Bronchial epithelial cell (primary cell): ENCODE data around the gene PLSCR2. TPM values are rescaled to one million over a fixed set of nuclear protein-coding genes. Genes with fewer than 3 reads are reported as not detected.
"Not testable (repeated sequence)": the region's sequence is repeated elsewhere in the genome, so short reads cannot be mapped to it uniquely, and the experiment has no call there.

Experiments
- DNase-seq: peaks from one replicate; pipeline ENCODE4 v3.0.0-alpha.2; 2010; ENCODE audit warnings: low read depth
- FAIRE-seq: peaks from 2 replicates; lab custom pipeline; 2011; peaks lifted over from hg19 to GRCh38; lab: Jason Lieb, UNC
- H3K27me3 ChIP-seq: 2 replicates; pipeline ENCODE4 v1.5.1; 2011; ENCODE audit warnings: low read length; ENCODE audit not compliant: control insufficient read depth, insufficient read depth
- H3K36me3 ChIP-seq: 2 replicates; pipeline ENCODE4 v1.5.1; 2011; ENCODE audit warnings: low read length; ENCODE audit not compliant: control insufficient read depth, insufficient read depth
- H3K4me3 ChIP-seq: 2 replicates; pipeline ENCODE4 v1.5.1; 2011; ENCODE audit warnings: mild to moderate bottlenecking, low read depth, low read length, control low read depth
- total RNA-seq: library from RNA; depleted of rRNA; stranded (reverse); fragments of >200 nt; gene quantifications from 2 replicates; pipeline ENCODE4 v1.2.1, GENCODE V29; 2014
- TF ChIP-seq, protein P1 (sequence below): IDR thresholded peaks from 2 replicates; pipeline ENCODE4 v1.5.1; 2011; ENCODE audit warnings: mild to moderate bottlenecking, moderate library complexity, low read length, control low read depth, inconsistent platforms; ENCODE audit not compliant: insufficient read depth, severe bottlenecking

PLSCR2 gene
- total RNA-seq, 1 donor from 2014 or later = not detected

DNA sequence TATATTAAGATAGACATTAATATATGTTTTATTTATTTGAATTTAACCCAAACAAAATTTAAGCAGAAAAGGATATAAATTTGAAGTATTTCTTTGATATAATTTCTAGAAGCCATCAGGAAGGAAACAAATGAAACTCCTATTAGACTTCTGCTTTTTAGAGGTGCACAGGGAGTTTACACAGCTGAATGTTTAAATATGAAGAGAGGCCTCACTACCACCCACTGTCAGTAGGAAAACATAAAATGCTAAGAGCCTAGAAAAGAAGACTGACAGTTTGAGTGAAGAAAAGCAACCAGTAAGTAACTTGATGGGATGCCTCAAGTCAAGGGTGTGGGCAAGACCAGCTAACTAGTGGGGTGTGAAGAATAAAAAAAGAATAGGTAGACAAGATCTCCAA, 19.7 kb downstream of the PLSCR2 start:
- FAIRE-seq (no peak), DNase-seq (no peak)
- Histone ChIP-seq H3K27me3 (no peaks in the 10 kb centered on the region), H3K4me3 (no peak overlapping the region), H3K36me3 (no peaks in the 10 kb centered on the region)
- TF ChIP-seq, protein P1, sequence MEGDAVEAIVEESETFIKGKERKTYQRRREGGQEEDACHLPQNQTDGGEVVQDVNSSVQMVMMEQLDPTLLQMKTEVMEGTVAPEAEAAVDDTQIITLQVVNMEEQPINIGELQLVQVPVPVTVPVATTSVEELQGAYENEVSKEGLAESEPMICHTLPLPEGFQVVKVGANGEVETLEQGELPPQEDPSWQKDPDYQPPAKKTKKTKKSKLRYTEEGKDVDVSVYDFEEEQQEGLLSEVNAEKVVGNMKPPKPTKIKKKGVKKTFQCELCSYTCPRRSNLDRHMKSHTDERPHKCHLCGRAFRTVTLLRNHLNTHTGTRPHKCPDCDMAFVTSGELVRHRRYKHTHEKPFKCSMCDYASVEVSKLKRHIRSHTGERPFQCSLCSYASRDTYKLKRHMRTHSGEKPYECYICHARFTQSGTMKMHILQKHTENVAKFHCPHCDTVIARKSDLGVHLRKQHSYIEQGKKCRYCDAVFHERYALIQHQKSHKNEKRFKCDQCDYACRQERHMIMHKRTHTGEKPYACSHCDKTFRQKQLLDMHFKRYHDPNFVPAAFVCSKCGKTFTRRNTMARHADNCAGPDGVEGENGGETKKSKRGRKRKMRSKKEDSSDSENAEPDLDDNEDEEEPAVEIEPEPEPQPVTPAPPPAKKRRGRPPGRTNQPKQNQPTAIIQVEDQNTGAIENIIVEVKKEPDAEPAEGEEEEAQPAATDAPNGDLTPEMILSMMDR = no peak

DNA sequence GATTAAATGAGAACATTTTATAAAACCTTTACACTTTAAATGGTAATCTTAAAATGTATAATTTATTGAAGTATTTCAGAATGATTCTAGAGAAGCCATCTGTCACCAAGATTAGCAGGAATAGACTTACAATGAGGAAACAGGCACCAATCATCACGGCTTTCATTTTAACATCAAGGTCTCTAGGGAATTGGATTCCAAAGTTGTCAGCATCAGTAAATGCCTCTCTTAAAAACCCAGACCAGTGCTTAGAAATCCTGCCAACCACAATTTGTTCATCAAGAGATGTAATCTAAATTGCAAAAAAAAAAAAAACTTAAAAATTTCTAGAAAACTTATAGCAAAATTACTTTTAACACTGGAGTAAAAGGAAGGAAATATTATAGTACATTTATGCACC, 20.3 kb downstream of the PLSCR2 start:
- no peaks in the 10 kb centered on the region for H3K36me3 ChIP-seq
- FAIRE-seq = no peak
- H3K27me3 ChIP-seq = no peaks in the 10 kb centered on the region
- no peak overlapping the region for H3K4me3 ChIP-seq
- no peak for DNase-seq
- TF ChIP-seq, protein P1 = no peak

DNA sequence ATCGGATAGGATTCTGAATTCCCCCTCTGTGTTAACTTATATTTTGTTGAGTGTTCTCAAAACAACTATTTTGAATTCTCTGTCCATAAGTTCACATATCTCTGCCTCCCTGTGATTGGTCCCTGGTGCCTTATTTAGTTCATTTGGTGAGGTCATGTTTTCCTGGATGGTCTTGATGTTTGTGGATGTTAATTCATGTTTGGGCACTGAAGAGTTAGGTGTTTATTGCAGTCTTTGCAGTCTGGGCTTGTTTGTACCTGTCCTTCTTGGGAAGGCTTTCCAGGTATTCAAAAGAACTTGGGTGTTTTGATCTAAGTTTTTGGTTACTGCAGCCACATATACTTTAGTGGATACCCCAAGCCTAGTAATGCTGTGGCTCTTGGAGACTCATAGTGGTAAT, 23.3 kb downstream of the PLSCR2 start:
- Histone ChIP-seq H3K27me3 (no peaks in the 10 kb centered on the region), H3K36me3 (no peaks in the 10 kb centered on the region), H3K4me3 (no peak overlapping the region)
- DNase-seq (peak; percentile 75), FAIRE-seq (no peak)
- TF ChIP-seq, protein P1 = no peak

DNA sequence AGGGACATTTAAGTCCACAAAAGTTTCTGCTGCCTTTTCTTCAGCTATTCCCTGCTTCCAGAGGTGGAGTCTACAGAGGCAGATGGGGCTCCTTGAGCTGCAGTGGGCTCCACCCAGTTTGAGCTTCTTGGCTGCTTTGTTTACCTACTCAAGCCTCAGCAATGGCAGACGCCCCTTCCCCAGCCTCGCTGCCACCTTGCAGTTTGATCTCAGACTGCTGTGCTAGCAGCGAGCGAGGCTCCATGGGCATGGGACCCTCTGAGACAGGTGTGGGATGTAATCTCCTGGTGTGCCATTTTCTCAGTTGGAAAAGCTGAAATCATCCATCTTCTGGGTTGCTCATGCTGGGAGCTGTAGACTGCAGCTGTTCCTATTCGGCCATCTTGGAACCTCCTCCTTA, 29.1 kb downstream of the PLSCR2 start:
- FAIRE-seq, H3K4me3 ChIP-seq, H3K36me3 ChIP-seq, DNase-seq, H3K27me3 ChIP-seq: not testable (repeated sequence)

DNA sequence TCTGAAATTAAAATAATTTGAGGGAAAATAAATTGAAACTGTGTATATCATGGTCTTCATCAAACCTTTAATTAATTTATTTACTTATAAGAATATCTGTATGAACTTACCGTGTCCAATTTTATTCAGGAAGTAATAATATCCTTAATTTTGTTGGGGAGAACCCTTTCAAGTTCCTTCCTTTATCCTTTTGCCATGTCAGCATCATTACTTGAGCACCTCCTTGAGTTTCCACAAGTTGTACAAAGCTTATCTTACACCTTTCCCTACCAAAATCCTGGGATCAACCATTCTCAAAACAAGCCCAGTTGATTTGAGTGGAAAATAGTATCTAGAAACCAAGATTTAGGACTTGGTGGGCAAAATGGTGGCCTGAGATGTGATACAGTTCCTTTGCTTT, 37.3 kb downstream of the PLSCR2 start:
- Histone ChIP-seq H3K36me3 (no peaks in the 10 kb centered on the region), H3K27me3 (no peaks in the 10 kb centered on the region), H3K4me3 (no peak overlapping the region)
- TF ChIP-seq, protein P1 = no peak
- DNase-seq = no peak
- no peak for FAIRE-seq

DNA sequence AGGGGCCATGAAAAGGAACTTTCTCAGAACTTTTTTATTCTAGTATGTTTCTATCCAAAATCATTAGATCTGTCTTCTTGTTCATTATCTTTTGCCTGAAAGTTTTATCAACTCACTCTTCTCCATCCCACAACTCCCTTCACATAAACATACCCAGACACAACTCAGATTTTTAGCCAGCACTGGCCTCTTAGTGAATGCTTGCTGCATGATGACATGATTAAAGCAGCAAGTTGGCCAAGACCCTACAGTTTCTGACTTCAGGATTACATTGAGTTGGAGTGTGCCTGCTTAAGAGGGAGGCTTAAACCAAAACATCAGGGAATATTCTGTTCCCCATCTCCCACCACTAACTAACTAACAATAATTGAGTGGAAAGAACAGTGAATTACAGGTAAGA, 38.1 kb downstream of the PLSCR2 start:
- no peak for DNase-seq
- no peak for FAIRE-seq

More for the DNA sequence above, 38.1 kb downstream of the PLSCR2 start:
- TF ChIP-seq, protein P1 = no peak
- H3K4me3 ChIP-seq = no peak overlapping the region
- no peaks in the 10 kb centered on the region for H3K27me3 ChIP-seq
- H3K36me3 ChIP-seq = no peaks in the 10 kb centered on the region
